Mammary epithelial cell (primary cell): Measurements from ENCODE around the gene C2CD2L.

Experiments used
- EZH2 ChIP-seq: IDR thresholded peaks from 2 replicates; pipeline ENCODE4 v1.6.1; 2012; ENCODE audit warnings: low read length, inconsistent platforms, borderline replicate concordance
- TF ChIP-seq, protein P1 (sequence below), 2 donors: IDR thresholded peaks in 1 of 2; conservative IDR thresholded peaks in 1 of 2; 2 replicates each; pipeline ENCODE4 v1.5.1; 2011 to 2012; ENCODE audit warnings: inconsistent platforms in 2 of 2, low read length in 2 of 2, mild to moderate bottlenecking in 2 of 2, control low read depth in 1 of 2, low read depth in 1 of 2; ENCODE audit not compliant: insufficient read depth in 1 of 2; ENCODE audit errors: extremely low read depth in 1 of 2

DNA sequence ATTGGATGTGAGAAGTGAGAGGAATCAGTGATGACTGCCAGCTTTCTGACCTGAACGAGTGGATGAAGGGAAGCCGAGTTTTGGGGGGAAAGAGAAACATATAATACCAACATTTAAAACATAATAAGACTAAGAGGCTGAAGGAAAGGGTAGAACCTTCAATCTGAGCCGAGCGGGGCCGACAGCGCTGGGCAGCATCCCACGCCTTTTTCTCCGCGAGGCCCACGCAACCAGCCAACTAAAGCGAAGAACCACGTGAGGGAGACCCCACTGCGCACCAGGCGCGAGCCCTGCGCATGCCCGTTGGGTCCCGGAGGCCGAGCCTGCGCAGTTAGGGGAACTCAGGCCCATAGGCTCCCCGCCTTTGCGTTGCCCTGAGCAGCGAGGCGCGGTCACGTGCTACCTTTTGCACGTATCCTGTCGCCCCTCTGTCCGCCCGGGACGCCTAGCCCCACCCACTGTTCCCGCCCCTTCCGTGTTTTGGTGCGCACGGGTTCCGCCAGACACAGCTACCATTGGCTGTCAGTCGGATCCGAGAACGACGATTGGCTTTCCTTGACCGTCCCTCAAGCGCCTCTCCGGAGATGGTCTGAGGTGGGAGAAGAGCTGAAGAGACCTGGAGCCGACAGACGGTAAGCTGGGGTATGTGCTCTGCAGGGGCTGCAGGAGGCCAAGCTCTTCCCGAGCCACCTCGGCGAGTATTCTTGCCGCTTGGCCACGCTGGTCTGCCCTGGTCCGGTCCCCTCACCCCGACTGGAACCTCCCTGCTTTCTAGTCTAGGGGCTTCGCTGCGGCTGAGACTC is 14.1 kb downstream of the C2CD2L start, which contains the start of gene HINFP:
- TF ChIP-seq, protein P1, sequence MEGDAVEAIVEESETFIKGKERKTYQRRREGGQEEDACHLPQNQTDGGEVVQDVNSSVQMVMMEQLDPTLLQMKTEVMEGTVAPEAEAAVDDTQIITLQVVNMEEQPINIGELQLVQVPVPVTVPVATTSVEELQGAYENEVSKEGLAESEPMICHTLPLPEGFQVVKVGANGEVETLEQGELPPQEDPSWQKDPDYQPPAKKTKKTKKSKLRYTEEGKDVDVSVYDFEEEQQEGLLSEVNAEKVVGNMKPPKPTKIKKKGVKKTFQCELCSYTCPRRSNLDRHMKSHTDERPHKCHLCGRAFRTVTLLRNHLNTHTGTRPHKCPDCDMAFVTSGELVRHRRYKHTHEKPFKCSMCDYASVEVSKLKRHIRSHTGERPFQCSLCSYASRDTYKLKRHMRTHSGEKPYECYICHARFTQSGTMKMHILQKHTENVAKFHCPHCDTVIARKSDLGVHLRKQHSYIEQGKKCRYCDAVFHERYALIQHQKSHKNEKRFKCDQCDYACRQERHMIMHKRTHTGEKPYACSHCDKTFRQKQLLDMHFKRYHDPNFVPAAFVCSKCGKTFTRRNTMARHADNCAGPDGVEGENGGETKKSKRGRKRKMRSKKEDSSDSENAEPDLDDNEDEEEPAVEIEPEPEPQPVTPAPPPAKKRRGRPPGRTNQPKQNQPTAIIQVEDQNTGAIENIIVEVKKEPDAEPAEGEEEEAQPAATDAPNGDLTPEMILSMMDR (conservative IDR thresholded peaks at IDR 0.05 in 1 of 2, IDR thresholded peaks at IDR 0.05 in 1 of 2; ENCODE audit: extremely low read depth in 1 of 2, insufficient read depth in 1 of 2, low read depth in 1 of 2, low read length in 2 of 2): no peak
- TF ChIP-seq EZH2: no peak
